Neural cell (in vitro differentiated cells): ENCODE data around the gene GIT2. TPM values are rescaled to one million over a fixed set of nuclear protein-coding genes. Genes with fewer than 3 reads are reported as not detected.

Source experiments
- H2AFZ ChIP-seq: fragments of 200-600, 300-800 bp; sonication (generic), shearing (Covaris generic); 2 replicates; pipeline ENCODE4 v1.6.0; 2014; ENCODE audit warnings: low read depth, mild to moderate bottlenecking, antibody characterized with exemption, low read length, moderate library complexity
- H3F3A ChIP-seq: fragments of 200-600 bp; shearing (Covaris generic); 2 replicates; pipeline ENCODE4 v1.6.1; 2016; ENCODE audit warnings: mild to moderate bottlenecking, moderate library complexity, mixed read lengths, antibody characterized with exemption, low read length; ENCODE audit not compliant: insufficient read depth, poor library complexity, severe bottlenecking
- H3K27ac ChIP-seq: fragments of 200-600, 300-800 bp; sonication (generic), shearing (Covaris generic); 2 replicates; pipeline ENCODE4 v1.5.1; 2014; ENCODE audit warnings: mild to moderate bottlenecking, low read length, moderate library complexity
- H3K27me3 ChIP-seq: fragments of 300-800, 200-600 bp; sonication (generic), shearing (Covaris generic); 2 replicates; pipeline ENCODE4 v1.6.0; 2014; ENCODE audit warnings: mild to moderate bottlenecking, low read depth, low read length, moderate library complexity; ENCODE audit not compliant: insufficient read depth
- H3K36me3 ChIP-seq: fragments of 300-800, 200-600 bp; sonication (generic), shearing (Covaris generic); 2 replicates; pipeline ENCODE4 v1.5.1; 2014; ENCODE audit warnings: mild to moderate bottlenecking, antibody characterized with exemption, low read length, moderate library complexity; ENCODE audit not compliant: insufficient read depth
- H3K4me2 ChIP-seq: fragments of 300-800, 200-600 bp; sonication (generic), shearing (Covaris generic); 2 replicates; pipeline ENCODE4 v1.6.0; 2014; ENCODE audit warnings: mild to moderate bottlenecking, low read length
- H3K4me3 ChIP-seq: fragments of 300-800, 200-600 bp; sonication (generic), shearing (Covaris generic); 2 replicates; pipeline ENCODE4 v1.5.1; 2014; ENCODE audit warnings: mild to moderate bottlenecking, low read length, moderate library complexity
- H3K79me2 ChIP-seq: fragments of 200-600 bp; shearing (Covaris generic); replicated peaks from 2 replicates; pipeline ENCODE4 v1.6.0; 2014; ENCODE audit warnings: mild to moderate bottlenecking, low read length, moderate library complexity; ENCODE audit not compliant: insufficient read depth
- H3K9ac ChIP-seq: fragments of 300-800, 200-600 bp; sonication (generic), shearing (Covaris generic); 2 replicates; pipeline ENCODE4 v1.6.1; 2016; ENCODE audit warnings: mild to moderate bottlenecking, low read length, mixed read lengths
- H3K9me2 ChIP-seq: fragments of 200-600 bp; shearing (Covaris generic); 2 replicates; pipeline ENCODE4 v1.6.1; 2016; ENCODE audit warnings: mild to moderate bottlenecking, low read length, mixed read lengths; ENCODE audit not compliant: insufficient read depth
- H3K9me3 ChIP-seq: fragments of 200-600, 300-800 bp; sonication (generic), shearing (Covaris generic); 2 replicates; pipeline ENCODE4 v1.6.1; 2016; ENCODE audit warnings: mild to moderate bottlenecking, mixed run types, low read length, moderate library complexity, mixed read lengths
- H4K20me1 ChIP-seq: fragments of 200-600 bp; shearing (Covaris generic); 2 replicates; pipeline ENCODE4 v1.6.1; 2016; ENCODE audit warnings: mild to moderate bottlenecking, mixed run types; ENCODE audit not compliant: insufficient read depth
- EP300 ChIP-seq: fragments of 450-650 bp; conservative IDR thresholded peaks from 2 replicates; pipeline ENCODE4 v1.6.1; 2014; ENCODE audit warnings: antibody characterized with exemption, mild to moderate bottlenecking, moderate library complexity; ENCODE audit not compliant: poor library complexity, severe bottlenecking
- EZH2 ChIP-seq: fragments of 200-600, 300-800 bp; shearing (Covaris generic), sonication (generic); IDR thresholded peaks from 2 replicates; pipeline ENCODE4 v1.6.1; 2014; ENCODE audit warnings: antibody characterized with exemption, low read length, borderline replicate concordance, mild to moderate bottlenecking; ENCODE audit not compliant: insufficient read depth, poor library complexity, severe bottlenecking
- MXI1 ChIP-seq: fragments of 450-650 bp; conservative IDR thresholded peaks from 2 replicates; pipeline ENCODE4 v1.6.1; 2014; ENCODE audit warnings: antibody characterized with exemption, mild to moderate bottlenecking; ENCODE audit not compliant: poor library complexity, severe bottlenecking
- POLR2AphosphoS5 ChIP-seq: IDR thresholded peaks from 2 replicates; pipeline ENCODE4 v1.6.1; 2012
- RAD21 ChIP-seq: fragments of 450-650 bp; conservative IDR thresholded peaks from 2 replicates; pipeline ENCODE4 v1.6.1; 2014; ENCODE audit warnings: antibody characterized with exemption, mild to moderate bottlenecking, moderate library complexity
- SMC3 ChIP-seq: fragments of 450-650 bp; conservative IDR thresholded peaks from 2 replicates; pipeline ENCODE4 v1.6.1; 2014; ENCODE audit warnings: antibody characterized with exemption, mild to moderate bottlenecking, moderate library complexity; ENCODE audit not compliant: poor library complexity
- TAF1 ChIP-seq: IDR thresholded peaks from 2 replicates; pipeline ENCODE4 v1.6.1; 2012; ENCODE audit warnings: low read depth
- polyA plus RNA-seq: library from polyadenylated mRNA; depleted of rRNA; stranded (reverse); fragments of >200 nt; gene quantifications from 2 replicates; pipeline ENCODE4 v1.2.3, GENCODE V29; 2014
- TF ChIP-seq, protein P1 (sequence below): IDR thresholded peaks from 2 replicates; pipeline ENCODE4 v1.6.1; 2012; ENCODE audit warnings: borderline replicate concordance
- TF ChIP-seq, protein P2 (sequence below): fragments of 450-650 bp; IDR thresholded peaks from 2 replicates; pipeline ENCODE4 v1.5.1; 2014; ENCODE audit warnings: antibody characterized with exemption, mild to moderate bottlenecking, moderate library complexity; ENCODE audit not compliant: poor library complexity, severe bottlenecking

GIT2 gene
- polyA plus RNA-seq, 1 donor from 2014 or later: 14.2 TPM

DNA sequence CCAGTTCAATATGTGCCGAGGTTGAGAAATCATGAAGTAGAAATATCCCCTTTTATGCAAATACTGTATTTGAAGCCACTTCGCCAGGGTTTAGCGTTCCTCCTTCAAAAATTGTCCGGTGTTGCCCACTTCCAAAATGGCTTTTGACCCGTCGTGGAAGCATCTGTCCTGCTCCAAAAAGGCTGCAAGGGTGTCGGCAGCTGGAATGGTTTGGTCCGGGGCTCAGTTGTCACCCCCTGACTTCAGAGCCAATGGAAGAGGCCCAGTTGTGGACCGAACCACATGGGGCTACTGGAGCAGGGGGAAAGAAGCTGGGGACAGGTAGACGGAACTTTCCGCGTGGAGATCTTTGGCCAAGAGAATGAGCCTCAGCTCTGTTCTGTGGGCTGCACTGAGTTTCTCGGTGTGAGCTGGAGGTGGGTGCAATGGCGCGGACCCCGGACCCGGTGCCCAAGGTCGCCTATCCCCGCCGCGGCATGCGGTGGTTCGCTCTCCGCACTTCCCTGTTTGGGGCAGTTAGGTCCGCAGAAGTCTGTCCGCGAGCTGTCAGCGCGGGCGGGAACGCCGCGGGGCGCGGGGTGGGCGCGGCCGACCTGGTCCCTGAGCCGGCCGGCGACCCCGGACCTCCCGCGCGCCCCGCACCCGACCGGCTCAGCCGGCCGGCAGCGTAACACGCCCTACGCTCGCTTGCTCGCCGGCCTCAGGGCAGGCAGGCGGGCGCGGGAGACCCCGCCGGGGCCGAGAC lies 2.9 kb upstream of the GIT2 start, which contains the start of gene ANKRD13A:
Gene ANKRD13A (plus strand): TSS at position 527 of the 745 bp plus-strand sequence. CDS start 259 bp downstream, outside the sequence.
- H4K20me1 ChIP-seq: no peaks in the 10 kb centered on the region

DNA sequence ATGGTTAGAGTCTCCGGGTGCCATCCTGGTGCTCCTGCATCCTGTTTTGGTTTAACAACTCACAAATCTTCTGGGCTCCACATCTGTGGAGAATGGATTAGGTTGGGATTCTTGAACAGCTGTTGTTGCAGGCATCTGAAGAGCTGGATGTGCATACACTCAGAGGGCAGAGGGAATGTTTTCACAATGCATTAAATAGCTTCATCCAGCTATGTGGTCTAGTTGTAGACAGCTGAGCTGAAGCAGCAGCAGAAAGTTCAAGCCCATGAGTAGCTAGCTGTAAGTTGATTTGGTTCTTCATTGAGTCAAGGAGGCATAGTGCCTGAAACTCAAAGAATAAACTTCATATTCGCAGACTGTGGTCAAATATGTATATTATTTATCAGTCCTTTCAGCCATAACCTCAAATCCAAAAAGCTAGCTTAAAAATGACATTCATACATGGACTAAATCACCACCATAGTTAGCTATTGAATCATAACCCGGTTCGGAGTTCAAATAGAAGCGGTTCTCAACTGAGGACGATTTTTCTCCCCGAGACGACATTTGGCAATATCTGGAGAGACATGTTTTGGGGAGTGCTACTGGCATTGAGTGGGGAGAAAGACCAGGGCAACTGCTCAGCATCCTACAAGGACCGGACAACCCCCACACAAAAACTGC lies 2.2 kb upstream of the GIT2 start:
- no peaks in the 10 kb centered on the region for H3K27me3 ChIP-seq
- peak overlapping the region; percentile 23 for H3K27ac ChIP-seq
- peaks cover 33% of the 10 kb centered on the region for H3K79me2 ChIP-seq
- H3K4me3 ChIP-seq: peak overlapping the region; percentile 96
- H3K36me3 ChIP-seq: no peaks in the 10 kb centered on the region
- no peaks in the 10 kb centered on the region for H3F3A ChIP-seq
- peak overlapping the region; percentile 69 for H3K9ac ChIP-seq
- H3K9me3 ChIP-seq: no peaks in the 10 kb centered on the region
- H3K4me2 ChIP-seq: peak overlapping the region; percentile 70
- no peaks in the 10 kb centered on the region for H3K9me2 ChIP-seq
- peak overlapping the region; percentile 22 for H2AFZ ChIP-seq
- no peaks in the 10 kb centered on the region for H4K20me1 ChIP-seq
- TF ChIP-seq TAF1 (no peak), RAD21 (no peak), SMC3 (no peak), EZH2 (no peak), POLR2AphosphoS5 (no peak)
- TF ChIP-seq, protein P1, sequence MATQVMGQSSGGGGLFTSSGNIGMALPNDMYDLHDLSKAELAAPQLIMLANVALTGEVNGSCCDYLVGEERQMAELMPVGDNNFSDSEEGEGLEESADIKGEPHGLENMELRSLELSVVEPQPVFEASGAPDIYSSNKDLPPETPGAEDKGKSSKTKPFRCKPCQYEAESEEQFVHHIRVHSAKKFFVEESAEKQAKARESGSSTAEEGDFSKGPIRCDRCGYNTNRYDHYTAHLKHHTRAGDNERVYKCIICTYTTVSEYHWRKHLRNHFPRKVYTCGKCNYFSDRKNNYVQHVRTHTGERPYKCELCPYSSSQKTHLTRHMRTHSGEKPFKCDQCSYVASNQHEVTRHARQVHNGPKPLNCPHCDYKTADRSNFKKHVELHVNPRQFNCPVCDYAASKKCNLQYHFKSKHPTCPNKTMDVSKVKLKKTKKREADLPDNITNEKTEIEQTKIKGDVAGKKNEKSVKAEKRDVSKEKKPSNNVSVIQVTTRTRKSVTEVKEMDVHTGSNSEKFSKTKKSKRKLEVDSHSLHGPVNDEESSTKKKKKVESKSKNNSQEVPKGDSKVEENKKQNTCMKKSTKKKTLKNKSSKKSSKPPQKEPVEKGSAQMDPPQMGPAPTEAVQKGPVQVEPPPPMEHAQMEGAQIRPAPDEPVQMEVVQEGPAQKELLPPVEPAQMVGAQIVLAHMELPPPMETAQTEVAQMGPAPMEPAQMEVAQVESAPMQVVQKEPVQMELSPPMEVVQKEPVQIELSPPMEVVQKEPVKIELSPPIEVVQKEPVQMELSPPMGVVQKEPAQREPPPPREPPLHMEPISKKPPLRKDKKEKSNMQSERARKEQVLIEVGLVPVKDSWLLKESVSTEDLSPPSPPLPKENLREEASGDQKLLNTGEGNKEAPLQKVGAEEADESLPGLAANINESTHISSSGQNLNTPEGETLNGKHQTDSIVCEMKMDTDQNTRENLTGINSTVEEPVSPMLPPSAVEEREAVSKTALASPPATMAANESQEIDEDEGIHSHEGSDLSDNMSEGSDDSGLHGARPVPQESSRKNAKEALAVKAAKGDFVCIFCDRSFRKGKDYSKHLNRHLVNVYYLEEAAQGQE: no peak
- TF ChIP-seq, protein P2, sequence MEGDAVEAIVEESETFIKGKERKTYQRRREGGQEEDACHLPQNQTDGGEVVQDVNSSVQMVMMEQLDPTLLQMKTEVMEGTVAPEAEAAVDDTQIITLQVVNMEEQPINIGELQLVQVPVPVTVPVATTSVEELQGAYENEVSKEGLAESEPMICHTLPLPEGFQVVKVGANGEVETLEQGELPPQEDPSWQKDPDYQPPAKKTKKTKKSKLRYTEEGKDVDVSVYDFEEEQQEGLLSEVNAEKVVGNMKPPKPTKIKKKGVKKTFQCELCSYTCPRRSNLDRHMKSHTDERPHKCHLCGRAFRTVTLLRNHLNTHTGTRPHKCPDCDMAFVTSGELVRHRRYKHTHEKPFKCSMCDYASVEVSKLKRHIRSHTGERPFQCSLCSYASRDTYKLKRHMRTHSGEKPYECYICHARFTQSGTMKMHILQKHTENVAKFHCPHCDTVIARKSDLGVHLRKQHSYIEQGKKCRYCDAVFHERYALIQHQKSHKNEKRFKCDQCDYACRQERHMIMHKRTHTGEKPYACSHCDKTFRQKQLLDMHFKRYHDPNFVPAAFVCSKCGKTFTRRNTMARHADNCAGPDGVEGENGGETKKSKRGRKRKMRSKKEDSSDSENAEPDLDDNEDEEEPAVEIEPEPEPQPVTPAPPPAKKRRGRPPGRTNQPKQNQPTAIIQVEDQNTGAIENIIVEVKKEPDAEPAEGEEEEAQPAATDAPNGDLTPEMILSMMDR: no peak

More for the DNA sequence above, 2.9 kb upstream of the GIT2 start, which contains the start of gene ANKRD13A:
- H3K27ac ChIP-seq: peak within 1 kb of the TSS; percentile 23
- H3K79me2 ChIP-seq: peaks cover 26% of the 10 kb centered on the region
- H3K4me3 ChIP-seq: peak within 1 kb of the TSS; percentile 96
- peak within 1 kb of the TSS; percentile 79 for H3K4me2 ChIP-seq
- no peaks in the 10 kb centered on the region for H3F3A ChIP-seq
- H3K9me3 ChIP-seq: no peaks in the 10 kb centered on the region
- H2AFZ ChIP-seq: peak within 1 kb of the TSS; percentile 22
- peak within 1 kb of the TSS; percentile 69 for H3K9ac ChIP-seq
- TF ChIP-seq SMC3: no peak
- peak; percentile 60 for TF ChIP-seq EP300
- no peak for TF ChIP-seq TAF1
- TF ChIP-seq, protein P2: peak; percentile 25
- peak; percentile 78 for TF ChIP-seq MXI1
- TF ChIP-seq, protein P1: peak; percentile 55
- no peak for TF ChIP-seq EZH2
- peak; percentile 59 for TF ChIP-seq POLR2AphosphoS5
- no peak for TF ChIP-seq RAD21
- no peaks in the 10 kb centered on the region for H3K9me2 ChIP-seq
- H3K27me3 ChIP-seq: no peaks in the 10 kb centered on the region
- no peaks in the 10 kb centered on the region for H3K36me3 ChIP-seq
